ENCODE results near the gene NCKAP5. TPM values are rescaled to one million over a fixed set of nuclear protein-coding genes. Genes with fewer than 3 reads are reported as not detected.

NCKAP5 gene
- total RNA-seq, 1 donor from 2014 or later, result 0.26 TPM

DNA sequence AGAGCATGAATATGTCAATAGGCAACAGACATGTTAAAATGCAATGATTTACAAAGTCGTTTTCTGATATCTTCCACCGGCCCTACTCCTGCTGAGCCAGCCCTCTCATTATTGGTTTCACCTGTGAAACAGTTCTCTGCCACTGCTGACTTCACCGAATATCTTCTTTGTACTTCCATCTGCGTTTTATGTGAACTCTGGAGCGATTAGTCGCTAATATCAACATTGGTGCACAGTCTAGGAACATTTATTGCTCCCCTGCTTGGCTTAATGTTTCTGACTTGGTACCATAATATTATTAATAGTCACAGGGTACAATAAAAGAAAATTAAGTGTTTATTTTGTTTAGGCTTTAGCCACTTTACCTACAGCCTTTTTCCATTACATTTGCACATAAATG is 105.5 kb downstream of the NCKAP5 start:
- Histone ChIP-seq H3K4me3 (ENCODE audit: low read depth, low read length) (no peak overlapping the region), H3K27me3 (ENCODE audit: control insufficient read depth, insufficient read depth, low read length) (no peaks in the 10 kb centered on the region), H3K36me3 (ENCODE audit: control insufficient read depth, insufficient read depth, low read length) (no peaks in the 10 kb centered on the region)
- TF ChIP-seq, protein P1, sequence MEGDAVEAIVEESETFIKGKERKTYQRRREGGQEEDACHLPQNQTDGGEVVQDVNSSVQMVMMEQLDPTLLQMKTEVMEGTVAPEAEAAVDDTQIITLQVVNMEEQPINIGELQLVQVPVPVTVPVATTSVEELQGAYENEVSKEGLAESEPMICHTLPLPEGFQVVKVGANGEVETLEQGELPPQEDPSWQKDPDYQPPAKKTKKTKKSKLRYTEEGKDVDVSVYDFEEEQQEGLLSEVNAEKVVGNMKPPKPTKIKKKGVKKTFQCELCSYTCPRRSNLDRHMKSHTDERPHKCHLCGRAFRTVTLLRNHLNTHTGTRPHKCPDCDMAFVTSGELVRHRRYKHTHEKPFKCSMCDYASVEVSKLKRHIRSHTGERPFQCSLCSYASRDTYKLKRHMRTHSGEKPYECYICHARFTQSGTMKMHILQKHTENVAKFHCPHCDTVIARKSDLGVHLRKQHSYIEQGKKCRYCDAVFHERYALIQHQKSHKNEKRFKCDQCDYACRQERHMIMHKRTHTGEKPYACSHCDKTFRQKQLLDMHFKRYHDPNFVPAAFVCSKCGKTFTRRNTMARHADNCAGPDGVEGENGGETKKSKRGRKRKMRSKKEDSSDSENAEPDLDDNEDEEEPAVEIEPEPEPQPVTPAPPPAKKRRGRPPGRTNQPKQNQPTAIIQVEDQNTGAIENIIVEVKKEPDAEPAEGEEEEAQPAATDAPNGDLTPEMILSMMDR (IDR thresholded peaks at IDR 0.05; ENCODE audit: insufficient read depth, low read length, severe bottlenecking), result no peak
- DNase-seq (ENCODE audit: low read depth) (no peak), FAIRE-seq (no peak)

DNA sequence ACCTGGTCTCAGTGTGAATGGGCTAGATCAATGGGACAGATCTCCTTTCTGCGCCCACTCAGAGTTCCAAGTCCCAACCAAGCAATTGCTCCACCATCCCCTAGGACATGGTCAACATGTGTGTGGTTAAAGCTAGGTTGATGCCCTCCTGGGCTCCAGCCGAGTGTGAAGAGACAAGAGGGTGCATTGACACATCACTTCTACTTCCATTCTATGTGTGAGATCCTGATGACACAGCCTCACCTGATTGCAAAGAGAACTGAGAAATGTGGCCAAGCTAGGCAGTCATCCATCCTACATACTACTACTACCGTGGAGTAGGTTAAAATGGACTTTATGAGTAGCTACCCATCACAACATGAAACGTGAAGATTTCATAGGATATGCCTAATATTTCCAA is 106.8 kb downstream of the NCKAP5 start:
- H3K4me3 ChIP-seq (ENCODE audit: low read depth, low read length), result no peak overlapping the region
- H3K36me3 ChIP-seq (ENCODE audit: control insufficient read depth, insufficient read depth, low read length), result no peaks in the 10 kb centered on the region
- FAIRE-seq (no peak), DNase-seq (ENCODE audit: low read depth) (peak; percentile 12)
- H3K27me3 ChIP-seq (ENCODE audit: control insufficient read depth, insufficient read depth, low read length), result no peaks in the 10 kb centered on the region
- TF ChIP-seq, protein P1 (IDR thresholded peaks at IDR 0.05; ENCODE audit: insufficient read depth, low read length, severe bottlenecking), result no peak

DNA sequence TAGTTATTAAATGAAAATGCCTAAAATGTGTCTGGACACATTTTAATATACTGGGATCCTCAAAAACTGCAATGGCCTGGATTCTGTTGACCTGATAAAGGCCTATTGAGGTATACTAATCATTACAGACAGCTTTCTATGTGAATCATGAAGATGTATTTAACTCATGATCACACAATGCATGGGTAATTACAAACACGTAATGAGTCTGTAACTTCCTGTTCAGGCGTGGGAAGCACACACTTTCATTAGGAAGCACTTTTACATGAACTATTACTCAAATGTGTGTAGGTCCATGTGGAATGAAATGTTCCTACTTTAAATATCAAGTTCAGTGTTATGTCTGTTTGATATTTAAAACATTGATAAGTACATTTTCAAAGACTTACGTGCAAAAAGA is 108.7 kb downstream of the NCKAP5 start:
- Histone ChIP-seq H3K27me3 (ENCODE audit: control insufficient read depth, insufficient read depth, low read length) (no peaks in the 10 kb centered on the region), H3K4me3 (ENCODE audit: low read depth, low read length) (no peak overlapping the region), H3K36me3 (ENCODE audit: control insufficient read depth, insufficient read depth, low read length) (no peaks in the 10 kb centered on the region)
- TF ChIP-seq, protein P1 (IDR thresholded peaks at IDR 0.05; ENCODE audit: insufficient read depth, low read length, severe bottlenecking), result no peak
- FAIRE-seq (no peak), DNase-seq (ENCODE audit: low read depth) (peak; percentile 87)

DNA sequence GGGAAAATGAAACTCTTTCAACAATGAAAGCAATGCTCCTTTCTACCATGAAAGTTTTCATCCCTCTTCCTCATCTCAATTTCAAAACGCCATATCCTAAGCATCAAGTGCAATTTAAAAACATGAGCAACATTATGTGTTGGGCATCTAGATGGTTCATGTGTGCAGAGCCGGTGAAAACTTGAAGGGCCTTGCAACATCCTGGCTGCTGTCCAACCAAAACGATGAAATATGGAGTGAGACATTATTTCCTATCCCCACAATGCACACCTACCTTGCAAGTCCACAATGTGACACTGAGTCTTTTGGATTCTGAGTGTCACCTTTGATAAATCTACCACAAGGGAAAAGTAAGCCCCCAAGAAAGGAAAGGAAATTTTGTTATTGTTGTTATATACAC is 110.0 kb downstream of the NCKAP5 start:
- FAIRE-seq (no peak), DNase-seq (ENCODE audit: low read depth) (peak; percentile 91)
- Histone ChIP-seq H3K27me3 (ENCODE audit: control insufficient read depth, insufficient read depth, low read length) (no peaks in the 10 kb centered on the region), H3K4me3 (ENCODE audit: low read depth, low read length) (no peak overlapping the region), H3K36me3 (ENCODE audit: control insufficient read depth, insufficient read depth, low read length) (no peaks in the 10 kb centered on the region)
- TF ChIP-seq, protein P1 (IDR thresholded peaks at IDR 0.05; ENCODE audit: insufficient read depth, low read length, severe bottlenecking), result no peak

DNA sequence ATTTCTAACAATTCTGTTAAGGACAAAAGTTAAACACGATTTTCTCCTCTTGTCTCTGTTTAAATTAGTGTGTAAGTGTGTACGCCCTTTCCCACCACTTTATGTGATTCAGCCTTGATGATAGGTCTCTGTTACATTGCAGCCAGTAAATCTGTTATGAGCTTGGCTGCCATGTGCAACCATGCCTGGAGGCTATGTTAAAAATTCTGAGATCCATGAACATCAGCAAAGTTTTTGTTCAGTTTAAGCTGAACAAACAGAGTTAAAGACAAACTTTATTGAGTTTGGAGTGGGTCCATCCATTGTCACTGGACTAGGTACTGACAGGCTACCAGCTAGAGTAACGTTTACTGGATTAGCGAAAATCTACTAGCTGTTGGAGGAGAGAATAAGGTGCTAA is 110.4 kb downstream of the NCKAP5 start:
- Histone ChIP-seq H3K27me3 (ENCODE audit: control insufficient read depth, insufficient read depth, low read length) (no peaks in the 10 kb centered on the region), H3K4me3 (ENCODE audit: low read depth, low read length) (no peak overlapping the region), H3K36me3 (ENCODE audit: control insufficient read depth, insufficient read depth, low read length) (no peaks in the 10 kb centered on the region)
- TF ChIP-seq, protein P1 (IDR thresholded peaks at IDR 0.05; ENCODE audit: insufficient read depth, low read length, severe bottlenecking), result no peak
- FAIRE-seq, result no peak
- DNase-seq (ENCODE audit: low read depth), result peak; percentile 49

DNA sequence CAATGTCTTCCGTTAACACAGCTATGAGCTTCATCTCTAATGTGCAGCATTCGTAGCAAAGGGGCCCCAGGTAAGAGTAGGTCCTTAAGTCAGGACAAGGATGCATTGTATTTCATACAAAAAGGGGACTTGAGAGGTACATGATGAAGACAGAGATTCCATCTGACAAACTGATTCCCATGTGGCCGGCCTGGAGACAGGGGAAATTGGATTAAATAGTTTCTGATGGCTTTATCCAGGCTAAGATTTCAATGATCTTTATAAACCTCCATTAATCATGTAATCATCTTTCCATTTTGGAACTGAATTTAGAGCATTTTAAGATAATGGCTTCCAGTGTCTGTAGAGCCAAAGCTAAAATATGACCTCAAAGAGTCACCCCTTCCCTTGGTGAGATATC is 111.3 kb downstream of the NCKAP5 start:
- no peaks in the 10 kb centered on the region for H3K27me3 ChIP-seq (ENCODE audit: control insufficient read depth, insufficient read depth, low read length)
- FAIRE-seq (no peak), DNase-seq (ENCODE audit: low read depth) (no peak)
- TF ChIP-seq, protein P1 (IDR thresholded peaks at IDR 0.05; ENCODE audit: insufficient read depth, low read length, severe bottlenecking), result no peak
- no peak overlapping the region for H3K4me3 ChIP-seq (ENCODE audit: low read depth, low read length)
- H3K36me3 ChIP-seq (ENCODE audit: control insufficient read depth, insufficient read depth, low read length), result no peaks in the 10 kb centered on the region

Measured in bronchial epithelial cell (primary cell).